Measurements from ENCODE around the gene APBB2.

- TF ChIP-seq CTCF (conservative IDR thresholded peaks at IDR 0.05) (no peak), ZFX (IDR thresholded peaks at IDR 0.05) (no peak)
These were observed 145.1 kb downstream of the APBB2 start for GRCh38 chr4:41069257-41069656.
